H1 (cell line): ENCODE data around the gene HSPBP1. TPM values are rescaled to one million over a fixed set of nuclear protein-coding genes. Genes with fewer than 3 reads are reported as not detected.

Source experiments
- CTCF ChIA-PET: fragments of 300-600 bp; sonication (Branson Sonifier 250); formaldehyde crosslinking; loops from one replicate; lab custom pipeline; 2021; ENCODE audit not compliant: partially characterized antibody; lab: Charles Lee
- POLR2A ChIA-PET: fragments of 300-600 bp; sonication (Branson Sonifier 250); formaldehyde crosslinking; loops from one replicate; lab custom pipeline; 2021; ENCODE audit warnings: inconsistent platforms; ENCODE audit not compliant: partially characterized antibody; lab: Charles Lee
- DNase-seq, 2 experiments: peaks; one replicate each; pipeline versions ENCODE4 v3.0.0 to v3.0.0-alpha.2; 2010 to 2022; ENCODE audit warnings: low spot score in 2 of 2, low read depth in 1 of 2, mixed read lengths in 1 of 2
- FAIRE-seq: peaks from 2 replicates; lab custom pipeline; 2011; peaks lifted over from hg19 to GRCh38; lab: Jason Lieb, UNC
- H2AFZ ChIP-seq: 2 replicates; pipeline ENCODE4 v1.8.1; 2012; ENCODE audit warnings: low read length, inconsistent platforms
- H2AK5ac ChIP-seq: 2 replicates; pipeline ENCODE4 v1.6.1; 2013; ENCODE audit warnings: low read depth, low read length
- H2BK120ac ChIP-seq: replicated peaks from 2 replicates; pipeline ENCODE3; 2013; ENCODE audit warnings: low read depth, low read length, inconsistent platforms
- H2BK12ac ChIP-seq: 2 replicates; pipeline ENCODE4 v1.6.1; 2013; ENCODE audit warnings: low read depth, low read length
- H2BK15ac ChIP-seq: 2 replicates; pipeline ENCODE4 v1.6.1; 2013; ENCODE audit warnings: low read length
- H2BK20ac ChIP-seq: 2 replicates; pipeline ENCODE4 v1.6.1; 2013; ENCODE audit warnings: low read length
- H2BK5ac ChIP-seq: 2 replicates; pipeline ENCODE4 v1.6.1; 2013; ENCODE audit warnings: low read depth, low read length
- H3K14ac ChIP-seq: 2 replicates; pipeline ENCODE4 v1.6.1; 2013; ENCODE audit warnings: inconsistent platforms; ENCODE audit not compliant: insufficient read length
- H3K18ac ChIP-seq: 2 replicates; pipeline ENCODE4 v1.6.1; 2013; ENCODE audit warnings: low read length; ENCODE audit errors: extremely low read depth
- H3K23ac ChIP-seq: 2 replicates; pipeline ENCODE4 v1.6.1; 2013; ENCODE audit warnings: inconsistent platforms; ENCODE audit not compliant: insufficient read length
- H3K23me2 ChIP-seq: 2 replicates; pipeline ENCODE4 v1.6.1; 2013; ENCODE audit warnings: low read depth, low read length
- H3K27ac ChIP-seq: 2 replicates; pipeline ENCODE4 v1.6.1; 2011; ENCODE audit warnings: low read depth, low read length, inconsistent platforms
- H3K27me3 ChIP-seq, 4 experiments: replicated peaks in 1 of 4; 1 replicate in 1 of 4; 2 replicates in 3 of 4; pipeline versions ENCODE4 v1.6.1 to v1.8.1; 2011 to 2013; ENCODE audit warnings: low read length in 3 of 4, mild to moderate bottlenecking in 3 of 4, inconsistent platforms in 2 of 4, mixed read lengths in 2 of 4, moderate library complexity in 1 of 4; ENCODE audit not compliant: control insufficient read depth in 3 of 4, insufficient read depth in 3 of 4; ENCODE audit errors: extremely low read depth in 1 of 4
- H3K36me3 ChIP-seq, 4 experiments: 2 replicates each; pipeline versions ENCODE4 v1.6.1 to v1.8.1; 2011 to 2013; ENCODE audit warnings: mild to moderate bottlenecking in 4 of 4, low read length in 3 of 4, moderate library complexity in 2 of 4, control low read depth in 1 of 4, inconsistent platforms in 1 of 4; ENCODE audit not compliant: insufficient read depth in 4 of 4, control insufficient read depth in 2 of 4
- H3K4ac ChIP-seq: replicated peaks from 2 replicates; pipeline ENCODE3; 2013; ENCODE audit warnings: low read length, low read depth, mixed read lengths, inconsistent platforms; ENCODE audit not compliant: insufficient read length
- H3K4me1 ChIP-seq, 4 experiments: replicated peaks in 1 of 4; 1 replicate in 1 of 4; 2 replicates in 3 of 4; pipeline versions ENCODE4 v1.6.1 to v1.8.1; 2011 to 2013; ENCODE audit warnings: low read length in 3 of 4, inconsistent platforms in 2 of 4, mixed read lengths in 1 of 4; ENCODE audit not compliant: insufficient read depth in 4 of 4, control insufficient read depth in 3 of 4
- H3K4me2 ChIP-seq, 2 experiments: 2 replicates each; pipeline versions ENCODE4 v1.6.1 to v1.8.1; 2011 to 2013; ENCODE audit warnings: low read depth in 2 of 2, low read length in 2 of 2, control low read depth in 1 of 2, inconsistent platforms in 1 of 2, mild to moderate bottlenecking in 1 of 2; ENCODE audit not compliant: insufficient read depth in 1 of 2
- H3K4me3 ChIP-seq, 4 experiments: fragments of 200-600, 300-600 bp in 1 of 4; sonication (generic), shearing (Covaris generic), sonication (Bioruptor Twin) in 1 of 4; 2 replicates each; pipeline versions ENCODE4 v1.5.1 to v1.8.1; 2011 to 2016; ENCODE audit warnings: low read length in 4 of 4, low read depth in 3 of 4, control low read depth in 2 of 4, inconsistent platforms in 2 of 4, mild to moderate bottlenecking in 2 of 4, mixed read lengths in 1 of 4, moderate library complexity in 1 of 4; ENCODE audit not compliant: insufficient read depth in 2 of 4; ENCODE audit errors: extremely low read depth in 1 of 4
- H3K56ac ChIP-seq: replicated peaks from 2 replicates; pipeline ENCODE3; 2013; ENCODE audit warnings: low read depth, mild to moderate bottlenecking, mixed read lengths, low read length, inconsistent platforms; ENCODE audit not compliant: insufficient read length
- H3K79me1 ChIP-seq: 2 replicates; pipeline ENCODE4 v1.6.1; 2013; ENCODE audit warnings: low read depth, low read length, control low read depth
- H3K79me2 ChIP-seq, 2 experiments: 2 replicates each; pipeline versions ENCODE4 v1.6.1 to v1.8.1; 2012 to 2013; ENCODE audit warnings: low read length in 2 of 2, mild to moderate bottlenecking in 2 of 2, inconsistent platforms in 1 of 2; ENCODE audit not compliant: insufficient read depth in 2 of 2, control insufficient read depth in 1 of 2
- H3K9ac ChIP-seq, 4 experiments: replicated peaks in 1 of 4; 1 replicate in 1 of 4; 2 replicates in 3 of 4; pipeline versions ENCODE4 v1.6.1 to v1.8.1; 2011 to 2013; ENCODE audit warnings: low read depth in 3 of 4, low read length in 3 of 4, control low read depth in 2 of 4, mild to moderate bottlenecking in 2 of 4, moderate library complexity in 2 of 4, inconsistent platforms in 1 of 4; ENCODE audit errors: extremely low read depth in 1 of 4
- H3K9me3 ChIP-seq, 2 experiments: 2 replicates each; pipeline versions ENCODE4 v1.6.1 to v1.8.1; 2012 to 2013; ENCODE audit warnings: mild to moderate bottlenecking in 2 of 2, moderate library complexity in 2 of 2, control low read depth in 1 of 2, inconsistent platforms in 1 of 2, low read depth in 1 of 2, low read length in 1 of 2, mixed read lengths in 1 of 2; ENCODE audit not compliant: insufficient read depth in 2 of 2
- H4K20me1 ChIP-seq, 2 experiments: replicated peaks in 1 of 2; 2 replicates each; pipeline versions ENCODE3 to v1.8.1; 2011 to 2013; ENCODE audit warnings: inconsistent platforms in 2 of 2, low read length in 2 of 2, mild to moderate bottlenecking in 1 of 2; ENCODE audit not compliant: insufficient read depth in 2 of 2, control insufficient read depth in 1 of 2
- H4K5ac ChIP-seq: 2 replicates; pipeline ENCODE4 v1.6.1; 2013; ENCODE audit warnings: low read length, low read depth, mixed read lengths, inconsistent platforms; ENCODE audit not compliant: insufficient read length
- H4K8ac ChIP-seq: 2 replicates; pipeline ENCODE4 v1.8.0; 2013; ENCODE audit warnings: mild to moderate bottlenecking, moderate library complexity, low read length, inconsistent platforms; ENCODE audit not compliant: insufficient read depth; ENCODE audit errors: extremely low read depth
- H4K91ac ChIP-seq: replicated peaks from 2 replicates; pipeline ENCODE3; 2013; ENCODE audit warnings: low read length, mixed read lengths, inconsistent platforms; ENCODE audit not compliant: insufficient read length
- HDAC6 ChIP-seq: IDR thresholded peaks from one replicate; pipeline ENCODE4 v1.7.1; 2012; ENCODE audit warnings: low read depth, mild to moderate bottlenecking, inconsistent platforms, low read length, moderate library complexity
- NRF1 ChIP-seq: IDR thresholded peaks from 2 replicates; pipeline ENCODE4 v1.6.1; 2011; ENCODE audit warnings: mild to moderate bottlenecking, low read depth, low read length, improper control_type of control experiment
- RAD21 ChIP-seq, 2 experiments: IDR thresholded peaks in 1 of 2; conservative IDR thresholded peaks in 1 of 2; 2 replicates each; pipeline ENCODE4 v1.6.1; 2011; ENCODE audit warnings: low read depth in 2 of 2, low read length in 2 of 2, improper control_type of control experiment in 1 of 2, inconsistent platforms in 1 of 2, mild to moderate bottlenecking in 1 of 2, moderate library complexity in 1 of 2
- RNF2 ChIP-seq: fragments of 200-900, 300-1000 bp; sonication (generic); IDR thresholded peaks from 2 replicates; pipeline ENCODE4 v1.7.1; 2016; ENCODE audit warnings: borderline replicate concordance, low read depth, mild to moderate bottlenecking, antibody characterized with exemption, low read length; ENCODE audit not compliant: poor library complexity, severe bottlenecking; ENCODE audit errors: missing control alignments
- SAP30 ChIP-seq: fragments of 300-600 bp; sonication (generic); IDR thresholded peaks from 2 replicates; pipeline ENCODE4 v1.7.1; 2012; ENCODE audit warnings: low read length, moderate library complexity, mild to moderate bottlenecking, inconsistent platforms; ENCODE audit not compliant: insufficient read depth, insufficient replicate concordance
- SIN3A ChIP-seq, 2 experiments: IDR thresholded peaks in 1 of 2; conservative IDR thresholded peaks in 1 of 2; 2 replicates each; pipeline ENCODE4 v1.6.1; 2011 to 2012; ENCODE audit warnings: low read length in 2 of 2, improper control_type of control experiment in 1 of 2, low read depth in 1 of 2, mild to moderate bottlenecking in 1 of 2
- SP2 ChIP-seq: IDR thresholded peaks from 2 replicates; pipeline ENCODE4 v1.6.1; 2012; ENCODE audit warnings: mild to moderate bottlenecking, low read length, inconsistent platforms
- WGBS, 2 experiments: shearing (Covaris generic) in 1 of 2; methylation state at CpG; one replicate each; pipeline versions ENCODE4 v1.1.6 to v1.1.7; 2013 to 2015; ENCODE audit warnings: low lambda C conversion rate in 2 of 2, mixed read lengths in 2 of 2, inconsistent platforms in 1 of 2, low coverage in 1 of 2, missing lambda C conversion rate in 1 of 2; ENCODE audit not compliant: insufficient replicate concordance in 2 of 2, insufficient coverage in 1 of 2, insufficient read length in 1 of 2; ENCODE audit errors: extremely low coverage in 1 of 2, missing lambda C conversion rate in 1 of 2; 5-methylcytosine and 5-hydroxymethylcytosine counted together
- polyA plus RNA-seq, 7 experiments: library from polyadenylated mRNA; depleted of rRNA in 3 of 7; stranded (reverse) in 5 of 7; unstranded in 2 of 7; fragments of >200 nt in 5 of 7; fragments of 200-250 nt in 2 of 7; gene quantifications; 1 replicate in 5 of 7; 2 replicates in 1 of 7; 4 replicates in 1 of 7; pipeline versions ENCODE4 v1.2.1 to v1.2.3, GENCODE V29; 2011 to 2013; ENCODE audit warnings: missing spikeins in 2 of 7, mixed read lengths in 2 of 7
- total RNA-seq: library from RNA; stranded (reverse); fragmentation: NEBNext Ultra II Directional; extraction: Animal tissue kit (Norgen Biotek cat#: 25700); gene quantifications from 2 replicates; pipeline ENCODE4 v1.2.1, GENCODE V29; 2021
- TF ChIP-seq, protein P1 (sequence below): IDR thresholded peaks from 2 replicates; pipeline ENCODE4 v1.6.1; 2012; ENCODE audit warnings: inconsistent platforms

HSPBP1 gene
- total and polyA plus RNA-seq, 2 of the 8 experiments (the other 6 are each of a cell fraction or from before 2014, with no cell fraction given), result 63.4 to 100 TPM

DNA sequence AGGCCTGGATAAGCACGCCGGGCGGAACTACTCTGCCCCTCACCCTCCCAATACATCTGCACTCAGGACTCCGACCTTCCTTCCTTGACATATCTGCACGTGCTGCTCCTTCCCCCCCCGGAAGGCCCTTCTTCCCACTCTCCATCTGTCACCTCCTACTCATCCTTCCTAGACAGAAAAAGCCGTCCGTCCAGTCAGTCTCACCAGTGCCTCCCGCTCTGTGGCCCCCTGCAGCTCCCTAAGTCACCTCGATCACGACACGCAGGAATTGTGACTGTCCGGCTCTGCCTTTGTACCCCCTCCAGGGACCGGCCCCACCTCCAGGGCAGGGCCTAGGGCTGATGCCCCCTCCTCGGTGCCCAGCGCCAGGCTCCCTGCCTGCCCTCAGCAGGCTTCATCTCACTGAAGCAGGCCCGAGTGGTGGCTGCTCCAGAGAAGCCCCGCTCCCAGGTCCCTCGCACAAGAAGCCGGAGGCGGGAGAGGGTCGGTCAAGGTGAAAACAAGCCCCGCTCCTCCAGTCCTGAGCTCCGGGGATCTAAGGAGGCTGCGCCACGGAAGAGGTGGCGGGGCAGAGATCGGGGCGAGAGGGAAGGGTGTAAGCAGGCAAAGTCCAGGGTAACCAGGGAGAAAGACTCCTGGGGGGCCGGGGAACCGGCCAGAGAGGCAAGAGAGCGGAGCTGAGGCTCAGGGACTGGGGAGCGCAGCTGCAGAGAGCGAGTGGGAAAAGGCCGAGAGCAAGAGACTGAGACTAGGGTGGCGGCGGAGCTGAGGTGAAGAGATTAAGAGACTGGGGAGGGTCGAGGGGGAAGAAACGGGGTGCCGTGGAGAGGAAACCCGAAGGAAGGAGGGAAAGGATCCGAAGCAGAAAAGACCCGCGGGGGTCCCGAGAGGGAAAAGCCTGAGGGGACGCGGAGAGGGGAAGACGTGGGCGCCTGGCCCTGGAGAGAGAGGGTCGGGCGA, 22.2 kb downstream of the HSPBP1 start:
- peak overlapping the region; percentile 7 to 89 (median 20); a peak in 5 of 7 replicates for H3K9ac ChIP-seq
- no peak overlapping the region; the same call in 1 of the 2 replicates for H3K18ac ChIP-seq
- H3K4me2 ChIP-seq, result peak overlapping the region; percentile 78 to 84
- H3K27ac ChIP-seq, result no peak overlapping the region
- no peak overlapping the region for H2BK5ac ChIP-seq
- H4K91ac ChIP-seq, result no peak overlapping the region
- H2AFZ ChIP-seq, result no peak overlapping the region
- no peak overlapping the region for H3K56ac ChIP-seq
- H3K4me3 ChIP-seq, result peak overlapping the region; percentile 79 to 89 (median 82)
- WGBS, 2 experiments, result 21% methylated on average over 43 of the region's 51 CpGs; no CpG with 5 or more reads in 1 of the 2 experiments
- no peak overlapping the region for H2BK120ac ChIP-seq
- H4K5ac ChIP-seq, result no peak overlapping the region
- CTCF ChIA-PET, result interaction anchor here (0.6 to 4.7 kb wide), 3 partner anchors 15 to 43 kb away, joined by 3 to 32 read pairs (median 3); no protein-coding TSS in a partner anchor
- peaks cover 22% of the 10 kb centered on the region for H3K79me1 ChIP-seq
- H4K8ac ChIP-seq, result no peak overlapping the region; the same call in 1 of the 2 replicates
- H2BK15ac ChIP-seq, result no peak overlapping the region
- no peaks in the 10 kb centered on the region; a peak in 1 of 4 replicates for H3K9me3 ChIP-seq
- POLR2A ChIA-PET, result interaction anchor here (0.8 to 5.0 kb wide), 9 partner anchors 9 to 149 kb away, joined by 3 to 23 read pairs (median 3); partner anchors contain the start of genes HSPBP1 and UBE2S
- no peak overlapping the region for H2BK12ac ChIP-seq
- no peak overlapping the region for H3K23ac ChIP-seq
- peaks cover 13% of the 10 kb centered on the region; the same call in 1 of the 2 replicates for H3K23me2 ChIP-seq
- peaks cover 31 to 36% of the 10 kb centered on the region in 2 experiments for H4K20me1 ChIP-seq
- peaks cover 4 to 25% (median 16%) of the 10 kb centered on the region in 4 experiments; a peak in 6 of 7 replicates for H3K4me1 ChIP-seq
- H3K14ac ChIP-seq, result no peak overlapping the region
- H2AK5ac ChIP-seq, result no peak overlapping the region
- H2BK20ac ChIP-seq, result no peak overlapping the region
- FAIRE-seq (no peak), DNase-seq (peak in 1 of 2 experiments; percentile 59)
- no peaks in the 10 kb centered on the region for H3K27me3 ChIP-seq
- no peak overlapping the region for H3K4ac ChIP-seq
- peaks cover 12 to 58% of the 10 kb centered on the region in 2 experiments for H3K79me2 ChIP-seq
- H3K36me3 ChIP-seq, result no peaks in the 10 kb centered on the region
- peak; percentile 56 for TF ChIP-seq SAP30
- no peak for TF ChIP-seq RAD21 (IDR thresholded peaks at IDR 0.05 in 1 of 2, conservative IDR thresholded peaks at IDR 0.05 in 1 of 2; ENCODE audit: low read depth in 2 of 2, low read length in 2 of 2)
- no peak for TF ChIP-seq NRF1
- TF ChIP-seq SIN3A (conservative IDR thresholded peaks at IDR 0.05 in 1 of 2, IDR thresholded peaks at IDR 0.05 in 1 of 2; ENCODE audit: low read depth in 1 of 2, low read length in 2 of 2), result peak in 1 of 2 experiments; percentile 48; a peak in 1 of 4 replicates
- no peak for TF ChIP-seq RNF2
- no peak for TF ChIP-seq HDAC6
- TF ChIP-seq, protein P1, sequence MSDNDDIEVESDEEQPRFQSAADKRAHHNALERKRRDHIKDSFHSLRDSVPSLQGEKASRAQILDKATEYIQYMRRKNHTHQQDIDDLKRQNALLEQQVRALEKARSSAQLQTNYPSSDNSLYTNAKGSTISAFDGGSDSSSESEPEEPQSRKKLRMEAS, result peak; percentile 40; the same call in 1 of the 2 replicates
- TF ChIP-seq SP2, result no peak
